Body of pancreas (tissue), 4 donors: Measurements from ENCODE around the gene CHST9.

Source experiments
- POLR2A ChIP-seq, 3 donors: fragments of 450-650 bp; IDR thresholded peaks; one replicate each; pipeline ENCODE4 v1.6.1; 2016; ENCODE audit warnings: antibody characterized with exemption in 3 of 3, mild to moderate bottlenecking in 2 of 3
- TF ChIP-seq, protein P1 (sequence below), 7 experiments: fragments of 450-650 bp in 4 of 7; fragments of 200-600 bp in 3 of 7; sonication (generic) in 3 of 7; IDR thresholded peaks; one replicate each; pipeline ENCODE4 v1.5.1; 2016 to 2019; ENCODE audit warnings: antibody characterized with exemption in 7 of 7

DNA sequence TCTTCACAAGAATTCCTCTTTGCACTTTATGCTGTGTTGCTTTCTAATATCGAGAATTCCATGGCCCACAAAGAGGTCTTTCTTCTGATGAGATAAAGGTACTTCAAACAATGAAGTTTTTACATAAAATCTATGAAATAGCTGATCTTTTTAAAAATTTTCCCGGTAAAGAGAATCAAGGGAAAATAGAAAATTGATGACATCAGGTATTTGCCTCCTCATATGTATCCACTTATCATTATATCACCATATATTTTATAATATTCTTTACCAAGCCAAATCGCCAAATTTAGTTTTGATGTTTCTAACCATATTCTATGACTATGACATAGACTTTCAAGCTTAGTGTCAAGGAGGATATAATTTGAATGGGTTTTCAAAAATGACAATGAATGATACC is 139.8 kb downstream of the CHST9 start:
- no peak for TF ChIP-seq POLR2A (IDR thresholded peaks at IDR 0.05)
- TF ChIP-seq, protein P1, sequence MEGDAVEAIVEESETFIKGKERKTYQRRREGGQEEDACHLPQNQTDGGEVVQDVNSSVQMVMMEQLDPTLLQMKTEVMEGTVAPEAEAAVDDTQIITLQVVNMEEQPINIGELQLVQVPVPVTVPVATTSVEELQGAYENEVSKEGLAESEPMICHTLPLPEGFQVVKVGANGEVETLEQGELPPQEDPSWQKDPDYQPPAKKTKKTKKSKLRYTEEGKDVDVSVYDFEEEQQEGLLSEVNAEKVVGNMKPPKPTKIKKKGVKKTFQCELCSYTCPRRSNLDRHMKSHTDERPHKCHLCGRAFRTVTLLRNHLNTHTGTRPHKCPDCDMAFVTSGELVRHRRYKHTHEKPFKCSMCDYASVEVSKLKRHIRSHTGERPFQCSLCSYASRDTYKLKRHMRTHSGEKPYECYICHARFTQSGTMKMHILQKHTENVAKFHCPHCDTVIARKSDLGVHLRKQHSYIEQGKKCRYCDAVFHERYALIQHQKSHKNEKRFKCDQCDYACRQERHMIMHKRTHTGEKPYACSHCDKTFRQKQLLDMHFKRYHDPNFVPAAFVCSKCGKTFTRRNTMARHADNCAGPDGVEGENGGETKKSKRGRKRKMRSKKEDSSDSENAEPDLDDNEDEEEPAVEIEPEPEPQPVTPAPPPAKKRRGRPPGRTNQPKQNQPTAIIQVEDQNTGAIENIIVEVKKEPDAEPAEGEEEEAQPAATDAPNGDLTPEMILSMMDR (IDR thresholded peaks at IDR 0.05): no peak
